ENCODE data around the gene DCP1B.

DCP1B gene

GRCh38 chr12:1965916-1966315 is 38.3 kb downstream of the DCP1B start:
- Histone ChIP-seq H3K4me1 (ENCODE audit: control extremely low read depth in 1 of 4, control insufficient read depth in 4 of 4, insufficient read depth in 4 of 4, low read length in 3 of 4) (no peaks in the 10 kb centered on the region), H3K4me3 (ENCODE audit: control insufficient read depth in 1 of 7, extremely low read depth in 1 of 7, insufficient read depth in 4 of 7, low read depth in 2 of 7, low read length in 6 of 7) (no peak overlapping the region), H3K36me3 (ENCODE audit: control insufficient read depth in 4 of 4, insufficient read depth in 4 of 4, low read length in 3 of 4) (peaks cover 10 to 52% (median 14%) of the 10 kb centered on the region in 4 experiments), H3K9me3 (ENCODE audit: control extremely low read depth in 1 of 5, control insufficient read depth in 4 of 5, insufficient read depth in 2 of 5, low read depth in 1 of 5, low read length in 4 of 5) (no peaks in the 10 kb centered on the region), H3K27ac (ENCODE audit: insufficient read depth in 1 of 2, low read depth in 1 of 2, low read length in 2 of 2, poor library complexity in 1 of 2, severe bottlenecking in 2 of 2) (no peak overlapping the region), H3K27me3 (replicated peaks in 2 of 5; ENCODE audit: control insufficient read depth in 4 of 5, insufficient read depth in 5 of 5, low read length in 4 of 5) (no peaks in the 10 kb centered on the region)
- ChIA-PET CTCF (interaction anchor here (1.9 to 2.9 kb wide), 2 partner anchors 25 to 175 kb away, joined by 5 to 9 read pairs; no protein-coding TSS in a partner anchor), POLR2A (no interaction called here)
- 100% methylated on average over 2 of the region's 2 CpGs for WGBS (ENCODE audit: insufficient coverage)
- no peak for DNase-seq

- Histone ChIP-seq H3K4me1 (ENCODE audit: control extremely low read depth in 1 of 4, control insufficient read depth in 4 of 4, insufficient read depth in 4 of 4, low read length in 3 of 4) (no peaks in the 10 kb centered on the region), H3K4me3 (ENCODE audit: control insufficient read depth in 1 of 7, extremely low read depth in 1 of 7, insufficient read depth in 4 of 7, low read depth in 2 of 7, low read length in 6 of 7) (no peak overlapping the region), H3K36me3 (ENCODE audit: control insufficient read depth in 4 of 4, insufficient read depth in 4 of 4, low read length in 3 of 4) (peaks cover 8 to 62% (median 14%) of the 10 kb centered on the region in 4 experiments), H3K27me3 (replicated peaks in 2 of 5; ENCODE audit: control insufficient read depth in 4 of 5, insufficient read depth in 5 of 5, low read length in 4 of 5) (no peaks in the 10 kb centered on the region), H3K9me3 (ENCODE audit: control extremely low read depth in 1 of 5, control insufficient read depth in 4 of 5, insufficient read depth in 2 of 5, low read depth in 1 of 5, low read length in 4 of 5) (peaks cover 0 to 5% (median 1%) of the 10 kb centered on the region in 5 experiments), H3K27ac (ENCODE audit: insufficient read depth in 1 of 2, low read depth in 1 of 2, low read length in 2 of 2, poor library complexity in 1 of 2, severe bottlenecking in 2 of 2) (no peak overlapping the region)
- 100% methylated on average over 3 of the region's 5 CpGs for WGBS (ENCODE audit: insufficient coverage)
- ChIA-PET CTCF (no interaction called here), POLR2A (no interaction called here)
- DNase-seq = no peak
These were observed 41.9 kb downstream of the DCP1B start for GRCh38 chr12:1962051-1963020.

GRCh38 chr12:1956716-1957115 is 47.5 kb downstream of the DCP1B start:
- CTCF ChIA-PET = interaction anchor here (4.0 kb wide), 1 partner anchor 17 kb away, joined by 15 read pairs; no protein-coding TSS in a partner anchor

GRCh38 chr12:1949771-1950470 is 54.3 kb downstream of the DCP1B start:
- Histone ChIP-seq H3K4me1 (ENCODE audit: control extremely low read depth in 1 of 4, control insufficient read depth in 4 of 4, insufficient read depth in 4 of 4, low read length in 3 of 4) (no peaks in the 10 kb centered on the region), H3K9me3 (ENCODE audit: control extremely low read depth in 1 of 5, control insufficient read depth in 4 of 5, insufficient read depth in 2 of 5, low read depth in 1 of 5, low read length in 4 of 5) (no peaks in the 10 kb centered on the region), H3K36me3 (ENCODE audit: control insufficient read depth in 4 of 4, insufficient read depth in 4 of 4, low read length in 3 of 4) (peaks cover 24 to 81% (median 47%) of the 10 kb centered on the region in 4 experiments), H3K4me3 (ENCODE audit: control insufficient read depth in 1 of 7, extremely low read depth in 1 of 7, insufficient read depth in 4 of 7, low read depth in 2 of 7, low read length in 6 of 7) (no peak overlapping the region), H3K27me3 (replicated peaks in 2 of 5; ENCODE audit: control insufficient read depth in 4 of 5, insufficient read depth in 5 of 5, low read length in 4 of 5) (no peaks in the 10 kb centered on the region), H3K27ac (ENCODE audit: insufficient read depth in 1 of 2, low read depth in 1 of 2, low read length in 2 of 2, poor library complexity in 1 of 2, severe bottlenecking in 2 of 2) (no peak overlapping the region)
- ChIA-PET POLR2A (no interaction called here), CTCF (interaction anchor here (1.0 to 2.0 kb wide), 3 partner anchors 10 to 158 kb away, joined by 3 to 13 read pairs (median 4); no protein-coding TSS in a partner anchor)
- WGBS (ENCODE audit: insufficient coverage) = 95% methylated on average over 13 of the region's 15 CpGs
- DNase-seq = no peak

More at GRCh38 chr12:1956716-1957115, 47.5 kb downstream of the DCP1B start:
- no peaks in the 10 kb centered on the region for H3K4me1 ChIP-seq (ENCODE audit: control extremely low read depth in 1 of 4, control insufficient read depth in 4 of 4, insufficient read depth in 4 of 4, low read length in 3 of 4)
- no peak for DNase-seq
- no peaks in the 10 kb centered on the region for H3K27me3 ChIP-seq (replicated peaks in 2 of 5; ENCODE audit: control insufficient read depth in 4 of 5, insufficient read depth in 5 of 5, low read length in 4 of 5)
- H3K4me3 ChIP-seq (ENCODE audit: control insufficient read depth in 1 of 7, extremely low read depth in 1 of 7, insufficient read depth in 4 of 7, low read depth in 2 of 7, low read length in 6 of 7) = no peak overlapping the region
- peaks cover 9 to 43% (median 15%) of the 10 kb centered on the region in 4 experiments for H3K36me3 ChIP-seq (ENCODE audit: control insufficient read depth in 4 of 4, insufficient read depth in 4 of 4, low read length in 3 of 4)
- WGBS (ENCODE audit: insufficient coverage) = 94% methylated on average over 3 of the region's 3 CpGs
- H3K27ac ChIP-seq (ENCODE audit: insufficient read depth in 1 of 2, low read depth in 1 of 2, low read length in 2 of 2, poor library complexity in 1 of 2, severe bottlenecking in 2 of 2) = no peak overlapping the region
- peaks cover 0 to 5% (median 1%) of the 10 kb centered on the region in 5 experiments for H3K9me3 ChIP-seq (ENCODE audit: control extremely low read depth in 1 of 5, control insufficient read depth in 4 of 5, insufficient read depth in 2 of 5, low read depth in 1 of 5, low read length in 4 of 5)
- POLR2A ChIA-PET = no interaction called here

- no peak for DNase-seq
- ChIA-PET CTCF (interaction anchor here (1.0 to 2.0 kb wide), 5 partner anchors 9 to 157 kb away, joined by 3 to 13 read pairs (median 4); no protein-coding TSS in a partner anchor), POLR2A (no interaction called here)
- Histone ChIP-seq H3K27me3 (replicated peaks in 2 of 5; ENCODE audit: control insufficient read depth in 4 of 5, insufficient read depth in 5 of 5, low read length in 4 of 5) (no peaks in the 10 kb centered on the region), H3K4me3 (ENCODE audit: control insufficient read depth in 1 of 7, extremely low read depth in 1 of 7, insufficient read depth in 4 of 7, low read depth in 2 of 7, low read length in 6 of 7) (no peak overlapping the region), H3K36me3 (ENCODE audit: control insufficient read depth in 4 of 4, insufficient read depth in 4 of 4, low read length in 3 of 4) (peaks cover 24 to 77% (median 43%) of the 10 kb centered on the region in 4 experiments), H3K9me3 (ENCODE audit: control extremely low read depth in 1 of 5, control insufficient read depth in 4 of 5, insufficient read depth in 2 of 5, low read depth in 1 of 5, low read length in 4 of 5) (no peaks in the 10 kb centered on the region), H3K27ac (ENCODE audit: insufficient read depth in 1 of 2, low read depth in 1 of 2, low read length in 2 of 2, poor library complexity in 1 of 2, severe bottlenecking in 2 of 2) (no peak overlapping the region), H3K4me1 (ENCODE audit: control extremely low read depth in 1 of 4, control insufficient read depth in 4 of 4, insufficient read depth in 4 of 4, low read length in 3 of 4) (no peaks in the 10 kb centered on the region)
- WGBS (ENCODE audit: insufficient coverage) = 98% methylated on average over 11 of the region's 11 CpGs
These were observed 55.4 kb downstream of the DCP1B start for GRCh38 chr12:1948883-1949282.

GRCh38 chr12:1947081-1947480 is 57.2 kb downstream of the DCP1B start:
- no peaks in the 10 kb centered on the region for H3K4me1 ChIP-seq (ENCODE audit: control extremely low read depth in 1 of 4, control insufficient read depth in 4 of 4, insufficient read depth in 4 of 4, low read length in 3 of 4)
- H3K27ac ChIP-seq (ENCODE audit: insufficient read depth in 1 of 2, low read depth in 1 of 2, low read length in 2 of 2, poor library complexity in 1 of 2, severe bottlenecking in 2 of 2) = no peak overlapping the region
- peaks cover 17 to 62% (median 35%) of the 10 kb centered on the region in 4 experiments for H3K36me3 ChIP-seq (ENCODE audit: control insufficient read depth in 4 of 4, insufficient read depth in 4 of 4, low read length in 3 of 4)
- no peak overlapping the region for H3K4me3 ChIP-seq (ENCODE audit: control insufficient read depth in 1 of 7, extremely low read depth in 1 of 7, insufficient read depth in 4 of 7, low read depth in 2 of 7, low read length in 6 of 7)
- no peak for DNase-seq
- H3K9me3 ChIP-seq (ENCODE audit: control extremely low read depth in 1 of 5, control insufficient read depth in 4 of 5, insufficient read depth in 2 of 5, low read depth in 1 of 5, low read length in 4 of 5) = no peaks in the 10 kb centered on the region
- H3K27me3 ChIP-seq (replicated peaks in 2 of 5; ENCODE audit: control insufficient read depth in 4 of 5, insufficient read depth in 5 of 5, low read length in 4 of 5) = no peaks in the 10 kb centered on the region
- ChIA-PET CTCF (interaction anchor here (2.5 kb wide), 1 partner anchor 156 kb away, joined by 7 read pairs; no protein-coding TSS in a partner anchor), POLR2A (no interaction called here)
- WGBS (ENCODE audit: insufficient coverage) = no CpG with 5 or more reads among the region's 1 CpG

All from common myeloid progenitor, CD34-positive (primary cell).